Neural progenitor cell (in vitro differentiated cells): ENCODE results near the gene COPA. TPM values are rescaled to one million over a fixed set of nuclear protein-coding genes. Genes with fewer than 3 reads are reported as not detected.

Experiments
- DNase-seq: peaks from one replicate; pipeline ENCODE4 v3.0.0-alpha.2; 2016; ENCODE audit warnings: low spot score
- H2AFZ ChIP-seq: fragments of 200-600 bp; sonication (generic); replicated peaks from 2 replicates; pipeline ENCODE4 v1.6.1; 2016; ENCODE audit warnings: antibody characterized with exemption
- H3F3A ChIP-seq: fragments of 200-600 bp; sonication (generic); 2 replicates; pipeline ENCODE4 v1.6.1; 2016; ENCODE audit warnings: antibody characterized with exemption, low read depth
- H3K27ac ChIP-seq: fragments of 200-600 bp; sonication (generic); 2 replicates; pipeline ENCODE4 v1.5.1; 2016; ENCODE audit warnings: mild to moderate bottlenecking
- H3K27me3 ChIP-seq: fragments of 200-600 bp; sonication (generic); 2 replicates; pipeline ENCODE4 v1.6.1; 2016; ENCODE audit warnings: mild to moderate bottlenecking, moderate library complexity
- H3K36me3 ChIP-seq: fragments of 200-600 bp; sonication (generic); 2 replicates; pipeline ENCODE4 v1.5.1; 2016
- H3K4me1 ChIP-seq: fragments of 200-600 bp; sonication (generic); 2 replicates; pipeline ENCODE4 v1.6.1; 2016; ENCODE audit warnings: mixed run types
- H3K4me2 ChIP-seq: fragments of 200-600 bp; sonication (generic); 2 replicates; pipeline ENCODE4 v1.6.1; 2016
- H3K4me3 ChIP-seq: fragments of 200-600 bp; sonication (generic); 2 replicates; pipeline ENCODE4 v1.5.1; 2016
- H3K79me2 ChIP-seq: fragments of 200-600 bp; sonication (generic); 2 replicates; pipeline ENCODE4 v1.6.1; 2016; ENCODE audit warnings: low read depth
- H3K9ac ChIP-seq: fragments of 200-600 bp; sonication (generic); 2 replicates; pipeline ENCODE4 v1.6.1; 2016
- H3K9me3 ChIP-seq: fragments of 200-600 bp; sonication (generic); 2 replicates; pipeline ENCODE4 v1.5.1; 2016; ENCODE audit warnings: low read depth
- H4K20me1 ChIP-seq: fragments of 200-600 bp; sonication (generic); 2 replicates; pipeline ENCODE4 v1.6.1; 2016; ENCODE audit warnings: low read depth
- H3K27ac Mint-ChIP-seq: 3 replicates; pipeline ENCODE4 v1.8.0; 2021; ENCODE audit warnings: mixed read lengths
- H3K27me3 Mint-ChIP-seq: 2 replicates; pipeline ENCODE4 v1.8.0; 2022; ENCODE audit warnings: low read depth, mild to moderate bottlenecking, inconsistent platforms, moderate library complexity, mixed read lengths; ENCODE audit not compliant: insufficient read depth
- H3K36me3 Mint-ChIP-seq: 3 replicates; pipeline ENCODE4 v1.8.0; 2021; ENCODE audit warnings: mixed read lengths
- H3K4me1 Mint-ChIP-seq: 3 replicates; pipeline ENCODE4 v1.8.0; 2021; ENCODE audit warnings: mixed read lengths
- H3K4me3 Mint-ChIP-seq: 3 replicates; pipeline ENCODE4 v1.8.0; 2021; ENCODE audit warnings: mild to moderate bottlenecking, moderate library complexity, mixed read lengths
- H3K9me3 Mint-ChIP-seq: 3 replicates; pipeline ENCODE4 v1.8.0; 2020; ENCODE audit warnings: mixed read lengths
- CTCF ChIP-seq: fragments of 200-600 bp; sonication (generic); IDR thresholded peaks from 2 replicates; pipeline ENCODE4 v1.5.1; 2017; ENCODE audit warnings: antibody characterized with exemption, mild to moderate bottlenecking
- EZH2 ChIP-seq: fragments of 200-600 bp; sonication (generic); IDR thresholded peaks from 2 replicates; pipeline ENCODE4 v1.6.1; 2017; ENCODE audit warnings: antibody characterized with exemption, mild to moderate bottlenecking, moderate library complexity
- EZH2phosphoT487 ChIP-seq: fragments of 200-600 bp; sonication (generic); IDR thresholded peaks from 2 replicates; pipeline ENCODE4 v1.6.1; 2017; ENCODE audit warnings: antibody characterized with exemption
- total RNA-seq: library from RNA; depleted of rRNA; stranded (reverse); fragments of >200 nt; gene quantifications from 2 replicates; pipeline ENCODE4 v1.2.3, GENCODE V29; 2015; ENCODE audit warnings: low replicate concordance

Gene COPA
- total RNA-seq, 1 donor from 2014 or later, result 82.6 TPM

- H3K27me3 Mint-ChIP-seq, result peaks cover 8% of the 10 kb centered on the region
- Histone ChIP-seq H3K79me2 (no peaks in the 10 kb centered on the region), H3F3A (peaks cover 17% of the 10 kb centered on the region), H3K36me3 (no peaks in the 10 kb centered on the region), H3K4me1 (peaks cover 22% of the 10 kb centered on the region), H3K27me3 (no peaks in the 10 kb centered on the region), H3K9ac (peak overlapping the region; percentile 6), H3K4me2 (no peak overlapping the region), H3K27ac (peak overlapping the region; percentile 79), H2AFZ (no peak overlapping the region), H3K9me3 (no peaks in the 10 kb centered on the region), H4K20me1 (no peaks in the 10 kb centered on the region), H3K4me3 (no peak overlapping the region)
- H3K4me3 Mint-ChIP-seq, result no peak overlapping the region
- peaks cover 14% of the 10 kb centered on the region for H3K36me3 Mint-ChIP-seq
- H3K9me3 Mint-ChIP-seq, result no peaks in the 10 kb centered on the region
- H3K27ac Mint-ChIP-seq, result peak overlapping the region; percentile 64
- TF ChIP-seq EZH2 (no peak), EZH2phosphoT487 (no peak), CTCF (no peak)
- DNase-seq, result no peak
- H3K4me1 Mint-ChIP-seq, result peaks cover 35% of the 10 kb centered on the region
Measured at GRCh38 chr1:160361814-160362167, 18.7 kb upstream of the COPA start.

DNA sequence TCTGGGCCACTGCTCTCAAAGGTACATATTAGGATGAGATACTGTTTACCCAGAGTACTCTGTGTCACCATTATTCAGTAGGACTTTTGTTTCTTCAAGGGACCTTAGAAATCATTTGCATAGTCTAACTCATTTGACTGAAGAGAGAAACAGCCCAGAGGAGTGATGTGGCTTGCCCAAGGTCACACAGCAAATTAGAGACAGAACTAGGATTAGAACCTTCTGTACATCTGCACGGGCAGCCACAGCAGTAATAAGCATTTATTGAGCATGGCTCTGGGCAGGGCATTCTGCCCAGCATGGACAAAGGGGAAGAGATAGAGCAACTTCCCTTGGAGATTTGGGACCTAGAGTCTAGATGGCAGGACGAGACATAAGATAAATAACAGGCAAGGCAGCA lies 18.1 kb upstream of the COPA start:
- Histone ChIP-seq H3K27me3 (no peaks in the 10 kb centered on the region), H3K4me2 (no peak overlapping the region), H3K4me3 (no peak overlapping the region), H3K27ac (peak overlapping the region; percentile 79), H3K36me3 (no peaks in the 10 kb centered on the region), H4K20me1 (no peaks in the 10 kb centered on the region), H3K79me2 (no peaks in the 10 kb centered on the region), H3F3A (peaks cover 17% of the 10 kb centered on the region), H3K9ac (no peak overlapping the region), H3K9me3 (no peaks in the 10 kb centered on the region), H2AFZ (no peak overlapping the region), H3K4me1 (peaks cover 22% of the 10 kb centered on the region)
- H3K9me3 Mint-ChIP-seq, result no peaks in the 10 kb centered on the region
- H3K36me3 Mint-ChIP-seq, result peaks cover 19% of the 10 kb centered on the region
- H3K4me1 Mint-ChIP-seq, result peaks cover 34% of the 10 kb centered on the region
- H3K27me3 Mint-ChIP-seq, result peaks cover 8% of the 10 kb centered on the region
- H3K27ac Mint-ChIP-seq, result peak overlapping the region; percentile 64
- no peak overlapping the region for H3K4me3 Mint-ChIP-seq
- DNase-seq, result no peak
- no peak for TF ChIP-seq EZH2
- no peak for TF ChIP-seq EZH2phosphoT487
- TF ChIP-seq CTCF, result no peak

DNA sequence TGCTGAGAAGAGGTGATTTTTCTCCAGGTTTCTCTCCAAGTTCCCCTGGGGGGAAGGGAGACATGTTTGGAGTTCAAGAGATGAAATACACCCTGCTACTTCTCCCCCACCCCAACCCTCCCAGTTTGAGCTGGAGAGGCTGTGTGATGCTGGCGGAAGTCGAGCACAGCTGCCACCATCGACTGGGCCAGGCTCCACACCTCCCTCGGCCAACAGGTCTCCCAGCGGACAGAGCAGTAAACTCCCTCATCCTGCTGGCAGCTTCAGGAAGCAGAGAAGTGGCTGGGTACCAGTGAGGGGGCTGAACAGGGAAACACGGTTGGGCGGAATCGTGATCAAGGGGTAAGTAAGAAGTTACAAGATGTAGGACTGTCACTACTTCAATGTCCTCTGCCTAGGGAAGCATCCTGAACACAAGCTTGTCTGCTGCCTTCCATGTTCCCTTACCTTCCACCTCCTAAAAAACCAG lies 17.2 kb upstream of the COPA start:
- Histone ChIP-seq H3K27ac (no peak overlapping the region), H4K20me1 (no peaks in the 10 kb centered on the region), H3F3A (peaks cover 17% of the 10 kb centered on the region), H3K4me1 (peaks cover 22% of the 10 kb centered on the region), H3K4me3 (no peak overlapping the region), H2AFZ (no peak overlapping the region), H3K9me3 (no peaks in the 10 kb centered on the region), H3K79me2 (no peaks in the 10 kb centered on the region), H3K4me2 (no peak overlapping the region), H3K36me3 (peaks cover 5% of the 10 kb centered on the region), H3K27me3 (no peaks in the 10 kb centered on the region), H3K9ac (no peak overlapping the region)
- H3K9me3 Mint-ChIP-seq, result no peaks in the 10 kb centered on the region
- no peak for DNase-seq
- H3K4me3 Mint-ChIP-seq, result no peak overlapping the region
- peaks cover 8% of the 10 kb centered on the region for H3K27me3 Mint-ChIP-seq
- no peak overlapping the region for H3K27ac Mint-ChIP-seq
- peaks cover 28% of the 10 kb centered on the region for H3K4me1 Mint-ChIP-seq
- H3K36me3 Mint-ChIP-seq, result peaks cover 22% of the 10 kb centered on the region
- TF ChIP-seq EZH2phosphoT487 (no peak), CTCF (no peak)
